Measurements from ENCODE around the gene ZNRF1.
"Not testable (repeated sequence)": the region's sequence is repeated elsewhere in the genome, so short reads cannot be mapped to it uniquely, and the experiment has no call there.

ZNRF1 gene

DNA sequence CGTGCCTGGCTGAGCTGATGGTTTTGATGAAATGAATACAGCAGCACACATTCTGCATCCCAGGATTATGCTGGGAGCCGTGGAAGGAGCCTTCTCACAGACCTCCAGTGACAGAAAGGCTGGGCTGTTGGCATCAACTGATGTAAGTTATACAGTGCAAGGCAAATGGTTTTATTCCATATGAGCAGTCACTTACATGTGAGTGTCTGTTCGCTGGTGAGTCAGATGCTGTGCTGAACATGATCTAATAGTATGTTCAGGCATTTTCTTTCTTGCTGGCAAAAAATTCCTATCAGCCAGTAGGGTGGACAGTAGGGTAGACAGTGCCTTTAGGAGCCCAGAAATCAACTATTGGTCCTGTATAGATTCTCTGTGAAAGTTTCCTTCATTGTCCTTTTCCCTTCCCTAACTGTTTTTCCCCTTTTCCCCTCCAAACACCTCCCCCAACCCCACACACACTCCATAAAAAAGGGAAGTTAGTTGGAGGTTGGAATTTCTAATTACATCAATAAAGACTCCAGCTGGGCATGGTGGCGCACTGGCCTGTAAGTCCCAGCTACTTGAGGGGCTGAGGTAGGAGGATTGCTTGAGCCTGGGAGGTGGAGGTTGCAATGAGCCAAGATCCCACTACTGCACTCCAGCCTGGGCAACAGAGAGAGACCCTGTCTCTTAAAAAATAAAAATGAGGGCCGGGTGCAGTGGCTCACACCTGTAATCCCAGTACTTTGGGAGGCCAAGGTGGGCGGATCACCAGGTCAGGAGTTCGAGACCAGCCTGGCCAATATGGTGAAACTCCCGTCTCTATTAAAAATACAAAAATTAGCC lies 81.6 kb downstream of the ZNRF1 start:
- DNase-seq = no peak

DNA sequence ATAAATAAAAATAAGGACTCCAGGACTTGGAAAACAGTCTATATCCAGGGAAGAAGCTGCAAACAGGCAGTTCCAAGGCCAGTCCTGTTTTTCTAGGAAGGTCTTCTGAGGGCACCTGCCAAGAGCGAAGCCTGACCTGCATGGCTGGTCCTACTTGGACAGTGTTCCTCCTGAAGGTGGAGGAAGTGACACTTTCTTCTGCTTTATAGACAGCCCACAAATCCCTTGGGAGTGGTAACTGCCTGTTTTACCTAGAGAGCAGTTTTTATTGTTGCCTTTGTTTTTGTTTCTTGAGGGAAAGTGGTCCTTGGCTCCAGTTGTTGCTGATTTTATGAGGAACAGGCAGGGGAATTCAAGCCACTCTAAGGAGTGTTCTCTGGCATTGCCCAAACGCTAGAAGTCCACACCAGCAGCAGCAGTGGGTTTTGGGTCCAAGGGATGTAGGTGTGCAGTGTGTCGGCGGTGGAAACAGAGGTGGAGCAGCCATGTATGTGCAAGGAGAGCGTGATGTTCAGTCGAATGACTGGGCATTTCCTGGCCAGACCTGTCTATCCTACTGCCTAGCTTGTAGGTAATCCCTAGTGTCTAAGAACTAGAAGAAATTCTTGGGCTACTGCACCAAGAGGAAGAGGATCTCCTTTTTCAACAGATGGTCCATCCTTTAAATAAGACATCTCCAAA lies 82.5 kb downstream of the ZNRF1 start:
- DNase-seq = no peak

DNA sequence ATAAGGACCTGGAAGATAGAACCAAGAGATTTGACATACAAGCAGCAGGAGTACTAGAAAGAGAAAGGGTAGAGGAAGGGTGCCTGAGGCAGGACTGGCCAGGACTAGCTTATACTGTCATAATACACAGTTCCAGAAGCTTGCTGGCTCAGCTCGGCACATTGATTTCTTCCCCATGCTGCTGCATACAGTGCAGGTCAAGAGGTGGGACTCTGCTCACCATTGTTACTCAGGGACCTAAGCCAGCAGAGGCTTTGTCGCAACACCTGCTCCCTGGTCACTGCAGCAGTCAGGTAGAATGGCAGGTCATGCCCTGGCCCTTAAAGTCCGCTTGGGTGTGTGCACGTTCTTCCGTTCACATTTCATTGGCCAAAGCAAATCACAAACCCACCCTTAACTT lies 85.0 kb downstream of the ZNRF1 start:
- no peak for DNase-seq

DNA sequence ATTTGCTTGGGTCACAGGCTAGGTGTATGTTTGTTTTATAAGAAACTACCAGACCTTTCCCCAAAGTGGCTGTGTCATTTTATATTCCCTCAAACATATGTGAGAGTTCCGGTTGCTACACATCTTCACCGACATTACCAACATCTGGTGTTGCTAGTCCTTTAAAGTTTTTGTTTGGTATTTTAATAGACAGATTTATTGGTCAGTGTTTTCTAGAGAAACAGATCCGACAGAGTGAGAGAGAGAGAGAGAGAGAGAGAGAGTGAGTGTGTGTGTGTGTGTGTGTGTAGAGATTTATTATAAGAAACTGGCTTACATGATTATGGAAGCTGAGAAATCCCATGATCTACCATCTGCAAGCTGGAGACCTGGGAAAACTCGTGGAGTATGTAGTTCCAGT lies 86.7 kb downstream of the ZNRF1 start:
- DNase-seq = no peak

DNA sequence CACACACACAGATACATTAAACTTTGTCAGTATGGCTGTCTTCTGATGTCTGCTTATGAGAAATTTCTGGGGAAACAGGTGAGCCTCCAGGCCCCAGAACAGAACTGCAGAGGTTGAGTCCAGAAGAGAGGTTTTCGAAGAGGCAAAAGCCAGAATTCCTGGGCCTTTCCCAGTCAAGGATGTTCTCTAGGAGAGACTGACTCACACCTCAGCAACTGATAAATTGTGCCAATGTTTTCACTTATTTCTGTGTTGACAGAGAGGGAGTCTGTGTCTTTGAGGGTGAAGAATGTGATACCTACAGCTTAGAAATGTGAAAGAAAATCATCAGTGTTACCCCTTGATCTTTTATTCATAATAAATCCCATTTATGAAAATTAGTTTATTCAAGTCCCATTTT lies 87.5 kb downstream of the ZNRF1 start:
- DNase-seq = no peak

DNA sequence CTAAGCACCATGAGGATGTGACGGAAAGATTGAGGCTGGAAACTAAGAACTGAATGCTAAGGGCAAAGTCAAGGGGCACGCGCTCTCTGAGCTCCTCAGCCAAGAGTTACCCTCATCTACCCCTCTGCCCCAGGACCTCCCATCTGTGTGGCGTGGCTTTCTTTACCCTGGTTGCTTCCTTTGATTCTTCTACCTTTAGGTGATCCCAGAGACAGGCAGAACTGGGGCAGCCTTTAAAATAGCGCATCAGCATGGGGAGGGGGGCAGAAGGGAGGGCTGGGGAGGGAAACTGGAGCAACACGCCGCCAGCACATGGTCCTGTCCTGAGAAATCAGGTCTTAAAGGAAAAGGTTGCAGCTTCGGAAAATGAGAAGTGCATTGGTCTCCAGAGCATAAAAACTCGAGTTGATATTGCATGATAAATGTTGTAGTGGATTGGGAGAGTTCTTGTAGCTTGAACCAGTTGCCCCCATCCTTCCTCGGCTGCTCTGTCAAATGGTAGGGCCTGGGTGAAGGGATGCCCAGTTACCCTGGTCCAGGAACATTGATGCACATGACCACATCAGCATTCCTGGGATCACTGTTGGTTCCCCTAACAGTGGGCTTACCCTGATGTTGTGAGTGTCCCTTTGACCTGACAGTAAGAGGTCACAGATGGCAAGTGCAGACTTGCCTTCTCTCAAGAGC lies 88.0 kb downstream of the ZNRF1 start:
- DNase-seq = no peak

DNA sequence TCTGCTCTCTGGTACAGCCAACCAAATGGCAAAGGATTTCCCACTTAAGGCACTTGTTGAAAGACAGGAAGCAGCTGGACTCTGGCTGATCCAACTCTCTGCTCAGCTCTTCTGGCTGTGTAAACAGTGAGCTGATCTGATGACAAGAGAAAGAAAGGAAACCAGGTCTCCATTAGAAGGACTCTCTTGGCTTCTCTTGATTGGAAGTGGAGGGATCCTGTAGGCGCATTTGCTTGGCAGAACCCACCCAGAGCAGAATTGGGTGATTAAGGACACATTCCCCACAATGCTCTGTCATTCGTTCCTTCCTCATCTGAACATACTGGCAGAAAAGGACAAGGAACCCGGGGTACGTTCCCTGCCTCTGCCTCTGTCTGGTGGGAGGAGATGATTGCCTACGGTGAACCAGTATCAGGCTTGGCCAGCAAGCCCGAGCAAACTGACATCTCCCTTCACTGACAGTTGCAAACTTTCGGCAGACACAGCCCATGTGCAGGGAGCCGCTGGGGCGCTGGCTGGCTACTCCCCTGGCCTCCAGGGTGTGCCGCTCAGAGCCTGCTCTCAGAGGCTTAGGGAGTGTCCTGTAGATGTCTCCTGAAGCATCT lies 88.7 kb downstream of the ZNRF1 start:
- DNase-seq = no peak

DNA sequence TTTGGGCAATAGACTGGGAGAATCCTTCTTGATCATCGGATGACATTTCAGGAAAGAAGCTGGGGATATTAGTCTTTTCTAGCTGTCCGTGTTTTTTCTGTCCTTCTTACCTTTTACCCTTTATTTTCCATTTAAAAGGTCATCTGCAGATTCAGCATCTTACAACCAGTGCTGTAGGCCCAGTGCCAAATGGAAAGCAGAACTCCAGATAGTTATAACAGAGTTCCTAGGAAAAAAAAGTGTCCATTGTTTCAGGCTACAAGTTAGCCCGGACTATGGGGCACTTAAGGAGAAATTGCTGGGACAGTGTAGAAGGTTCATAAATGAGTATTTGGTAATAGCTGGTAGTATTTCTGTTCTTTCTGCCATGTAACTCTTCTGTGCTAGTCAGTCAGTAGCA lies 89.4 kb downstream of the ZNRF1 start:
- DNase-seq = no peak

DNA sequence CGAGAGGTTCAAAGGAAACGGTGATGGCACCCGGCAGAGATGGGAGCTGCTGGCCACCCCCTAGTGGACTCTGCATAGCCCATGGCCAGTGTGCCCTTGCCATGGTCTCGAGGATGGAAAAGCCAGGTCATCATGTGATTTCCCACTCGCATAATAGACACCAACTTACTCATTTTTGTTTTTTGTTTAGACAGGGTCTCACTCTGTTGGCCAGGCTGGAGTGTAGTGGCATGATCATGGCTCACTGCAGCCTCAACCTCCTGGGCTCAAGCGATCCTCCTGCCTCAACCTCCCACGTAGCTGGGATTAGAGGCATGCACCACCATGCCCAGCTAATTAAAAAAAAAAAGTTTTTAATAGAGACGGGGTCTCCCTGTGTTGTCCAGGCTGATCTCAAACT lies 90.1 kb downstream of the ZNRF1 start:
- no peak for DNase-seq

DNA sequence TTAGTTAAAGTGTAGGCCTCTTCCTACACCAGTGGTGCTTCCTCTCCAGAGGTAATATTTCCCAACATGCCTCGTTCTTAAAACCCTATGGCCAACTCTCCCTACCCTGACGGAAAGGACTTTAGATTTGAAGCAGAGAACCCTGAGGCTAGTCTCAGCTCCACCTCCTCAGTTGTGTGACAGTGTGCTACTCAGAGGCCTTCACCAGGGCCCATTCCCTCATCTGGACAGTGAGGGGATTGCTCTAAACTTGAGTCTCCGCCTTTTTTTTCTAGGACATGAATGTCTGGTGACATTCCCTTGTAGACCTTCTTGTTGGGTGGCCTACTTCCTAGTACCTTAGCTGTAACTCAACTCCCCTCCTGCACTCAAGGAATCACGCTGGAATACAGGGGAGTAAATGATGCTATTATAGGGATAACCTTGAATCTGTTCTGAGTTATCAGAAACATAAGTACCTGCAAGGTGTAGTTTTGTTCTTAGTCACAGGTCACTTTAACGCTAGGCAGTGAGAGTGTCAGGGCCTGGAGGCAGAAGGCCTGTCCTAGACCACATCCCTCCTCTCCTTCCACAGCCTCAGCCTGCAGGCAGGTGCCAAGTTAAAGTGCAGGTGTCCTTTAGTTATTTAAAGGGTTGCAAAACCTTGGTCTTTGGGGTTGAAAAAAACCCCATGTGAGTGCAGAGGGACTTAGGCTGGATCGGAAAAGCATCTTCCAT lies 90.8 kb downstream of the ZNRF1 start:
- no peak for DNase-seq

DNA sequence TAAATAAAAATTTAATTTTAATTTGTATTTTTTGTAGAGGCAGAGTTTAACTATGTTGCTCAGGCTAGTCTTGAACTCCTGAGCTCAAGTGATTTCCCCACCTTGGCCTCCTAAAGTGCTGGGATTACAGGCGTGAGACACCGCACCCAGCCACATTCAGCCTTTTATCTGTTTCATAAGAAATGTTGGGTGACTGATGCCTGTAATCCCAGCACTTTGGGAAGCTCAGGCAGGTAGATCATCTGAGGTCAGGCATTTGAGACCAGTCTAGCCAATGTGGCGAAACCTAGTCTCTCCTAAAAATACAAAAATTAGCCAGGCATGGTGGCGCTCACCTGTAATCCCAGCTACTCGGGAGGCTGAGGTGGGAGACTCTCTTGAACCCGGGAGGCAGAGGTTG lies 92.1 kb downstream of the ZNRF1 start:
- not testable (repeated sequence) for DNase-seq

DNA sequence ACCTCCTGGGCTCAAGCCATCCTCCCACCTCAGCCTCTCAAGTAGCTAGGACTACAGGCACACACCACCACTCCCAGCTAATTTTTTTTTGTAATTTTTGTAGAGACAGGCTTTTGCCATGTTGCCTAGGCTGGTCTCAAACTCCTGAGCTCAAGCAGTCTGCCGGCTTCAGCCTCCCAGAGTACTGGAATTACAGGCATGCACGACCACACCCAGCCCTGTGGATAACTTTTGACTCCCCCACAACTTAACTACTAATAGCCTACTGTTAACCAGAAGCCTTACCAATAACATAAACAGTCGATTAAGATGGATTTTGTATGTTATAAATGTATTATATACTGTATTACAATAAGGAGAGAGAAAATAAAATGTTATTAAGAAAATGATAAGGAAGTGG lies 92.8 kb downstream of the ZNRF1 start:
- not testable (repeated sequence) for DNase-seq

DNA sequence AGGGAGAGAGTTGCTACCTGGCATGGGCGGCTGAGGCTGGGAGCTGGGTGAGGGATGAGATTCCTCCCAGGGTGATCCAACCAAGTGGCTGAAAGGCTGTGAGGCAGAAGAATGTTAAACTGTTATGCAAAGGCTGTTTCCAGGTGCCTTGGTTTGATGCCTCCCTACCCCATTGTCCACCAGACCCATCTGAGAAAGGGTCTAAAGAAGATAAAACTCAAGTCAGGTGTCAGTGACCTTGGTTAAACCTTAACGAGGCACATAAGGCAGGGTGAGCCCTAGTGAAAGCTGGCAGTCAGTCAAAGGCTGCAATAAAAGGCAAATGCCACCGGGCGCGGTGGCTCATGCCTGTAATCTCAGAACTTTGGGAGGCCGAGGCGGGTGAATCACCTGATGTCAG lies 94.0 kb downstream of the ZNRF1 start:
- no peak for DNase-seq

DNA sequence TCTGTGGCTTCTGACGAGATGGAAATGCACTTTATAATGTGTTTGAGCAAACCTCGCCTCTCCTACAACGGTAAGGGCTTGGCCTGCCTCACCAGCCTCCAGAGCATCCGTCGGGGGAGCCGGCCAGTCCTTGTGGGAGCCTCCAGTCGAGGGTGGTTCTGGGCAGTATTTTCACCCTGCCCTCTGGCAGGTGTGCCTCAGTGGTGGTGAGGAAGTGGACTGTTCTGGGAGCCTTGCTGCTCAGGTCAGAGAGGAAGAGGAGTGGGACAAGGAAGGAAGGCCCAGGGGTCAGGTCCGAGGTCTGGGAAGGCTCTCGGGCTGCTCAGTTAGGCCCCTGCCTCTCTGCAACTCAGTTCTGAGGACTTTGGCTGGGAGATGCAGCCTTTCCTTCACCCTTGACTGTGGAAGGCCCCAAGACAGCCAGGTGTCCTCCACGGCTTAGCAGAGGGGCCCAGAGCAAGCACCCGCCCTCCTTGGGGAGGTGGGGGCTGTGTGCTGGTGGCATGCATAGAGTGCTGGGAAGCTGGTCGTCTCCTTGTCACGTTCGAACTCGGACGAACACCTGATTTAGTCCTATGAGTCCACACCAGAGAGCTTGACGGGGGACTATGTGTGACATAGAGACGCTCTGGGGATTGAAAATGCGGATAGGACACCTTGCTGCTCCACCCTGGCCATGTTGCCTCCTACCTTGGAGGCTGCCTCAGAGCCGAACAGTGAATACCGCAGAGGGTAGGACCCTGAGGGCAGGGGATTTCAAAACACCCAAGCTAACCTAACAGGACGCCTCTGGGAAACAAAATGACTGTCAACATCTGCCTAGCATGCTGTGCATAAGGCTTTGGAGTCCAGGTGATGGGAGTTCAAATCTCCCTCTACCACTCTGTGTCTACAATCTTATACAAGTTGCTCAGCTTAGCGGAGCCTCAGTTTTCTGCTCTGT lies 95.0 kb downstream of the ZNRF1 start:
- no peak for DNase-seq

DNA sequence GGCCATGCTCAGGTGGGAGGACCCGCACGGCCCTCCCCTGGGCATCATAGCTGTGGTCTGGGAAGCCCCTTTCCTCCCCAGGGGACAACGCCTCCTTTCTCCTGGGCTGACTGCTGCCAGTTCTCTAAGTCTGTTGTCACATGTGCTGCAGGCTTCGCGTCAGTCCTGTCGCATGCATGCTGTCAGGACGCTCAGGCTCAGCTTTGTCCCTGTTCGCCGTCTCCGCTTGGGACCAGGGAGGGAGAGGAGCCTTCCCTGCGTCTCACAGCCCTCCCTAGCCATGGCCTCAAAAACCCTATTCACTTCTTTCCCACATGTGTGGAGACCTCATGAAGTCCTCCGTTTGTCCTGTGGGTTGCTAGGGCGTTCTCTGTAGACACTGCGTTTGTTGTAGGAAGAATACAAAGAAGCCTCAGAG lies 96.4 kb downstream of the ZNRF1 start:
- no peak for DNase-seq

DNA sequence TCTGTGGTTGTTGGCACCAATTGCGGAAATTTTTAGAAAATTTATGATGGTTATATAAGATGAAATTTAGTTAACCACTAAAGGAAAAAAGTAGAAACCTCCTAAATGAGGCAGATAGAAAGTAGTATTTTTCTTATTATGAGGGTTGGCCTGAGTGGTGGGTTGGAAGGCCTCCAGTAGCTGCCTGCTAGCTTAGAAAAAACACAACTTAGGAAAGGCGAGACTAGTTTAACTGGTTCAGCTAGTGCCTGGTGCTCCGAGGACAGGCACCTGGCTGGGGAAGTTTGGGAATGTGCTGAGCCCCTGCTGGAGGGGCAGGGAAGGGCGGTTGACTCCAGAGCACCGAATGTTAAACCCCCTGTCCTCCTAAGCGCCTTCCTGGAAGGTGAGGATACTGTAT lies 97.8 kb downstream of the ZNRF1 start:
- no peak for DNase-seq

DNA sequence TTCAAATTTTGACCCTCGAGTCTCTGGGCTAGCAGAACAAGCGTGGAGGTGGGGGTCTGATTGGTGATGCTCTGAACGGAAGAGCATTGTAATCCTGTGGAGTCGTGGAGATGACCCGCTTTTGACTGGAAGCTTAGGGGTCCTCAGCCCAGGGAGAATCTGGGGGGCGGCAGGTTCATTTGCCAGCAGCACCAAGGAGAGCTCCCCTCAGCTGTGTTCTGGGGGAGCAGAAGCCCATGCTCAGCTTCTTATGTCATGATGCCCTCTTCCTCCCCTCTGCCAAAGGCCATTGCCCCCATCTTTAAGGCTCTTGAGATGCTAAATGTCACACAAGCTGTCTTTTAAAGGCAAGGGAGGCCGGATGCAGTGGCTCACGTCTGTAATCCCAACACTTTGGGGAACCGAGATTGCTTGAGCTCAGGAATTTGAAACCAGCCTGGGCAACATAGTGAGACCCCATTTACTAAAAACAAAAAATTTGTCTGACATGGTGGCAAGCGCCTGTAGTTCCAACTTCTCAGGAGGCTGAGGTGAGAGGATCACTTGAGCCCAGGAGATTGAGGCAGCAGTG lies 98.5 kb downstream of the ZNRF1 start:
- no peak for DNase-seq

DNA sequence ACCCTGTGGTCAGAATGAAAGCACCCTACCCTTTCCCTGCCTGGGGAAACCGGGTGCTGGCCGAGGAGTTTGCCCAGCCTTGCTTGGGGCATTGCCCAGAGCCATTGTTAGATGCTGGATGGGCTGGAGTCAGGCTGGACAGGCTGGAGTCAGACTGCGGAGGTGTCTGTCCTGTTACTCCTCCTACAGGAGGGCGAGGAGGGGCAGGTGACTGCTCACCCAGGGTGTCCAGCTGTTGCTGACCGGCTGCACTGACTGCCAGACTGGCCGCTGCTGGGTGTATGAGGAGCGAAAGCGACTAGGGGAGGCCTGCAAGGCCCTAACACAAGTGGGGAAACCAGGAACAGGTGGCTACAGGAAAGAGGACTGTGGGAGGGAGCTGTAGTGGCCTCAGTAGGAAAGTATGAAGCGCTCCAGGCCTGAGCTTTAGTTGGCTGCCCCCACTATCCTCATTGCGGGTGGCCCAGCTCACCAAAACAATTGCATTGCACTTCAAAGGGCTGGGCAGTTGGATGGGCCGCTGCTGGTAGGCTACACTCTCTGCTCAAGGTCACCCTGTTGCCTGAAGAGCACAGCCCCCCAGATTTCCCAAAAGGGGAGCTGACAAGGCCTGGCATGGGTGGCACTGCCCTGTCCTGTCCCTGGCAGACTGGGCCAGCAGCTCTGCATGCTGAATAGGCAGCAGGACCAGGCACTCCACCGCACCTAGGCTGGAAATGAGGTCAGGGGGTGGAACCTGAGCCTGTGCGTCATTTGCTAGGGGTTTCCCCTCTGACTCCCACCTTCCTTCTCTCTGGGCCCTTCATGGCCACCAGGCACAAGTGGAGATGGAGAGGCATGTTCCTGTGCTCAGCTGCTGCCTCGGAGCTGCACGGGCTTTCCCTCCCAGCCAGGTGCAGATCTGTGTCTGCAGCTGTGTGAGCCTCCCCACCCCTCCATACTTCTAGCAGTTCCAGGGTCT lies 99.4 kb downstream of the ZNRF1 start:
- peak; percentile 82 for DNase-seq

DNA sequence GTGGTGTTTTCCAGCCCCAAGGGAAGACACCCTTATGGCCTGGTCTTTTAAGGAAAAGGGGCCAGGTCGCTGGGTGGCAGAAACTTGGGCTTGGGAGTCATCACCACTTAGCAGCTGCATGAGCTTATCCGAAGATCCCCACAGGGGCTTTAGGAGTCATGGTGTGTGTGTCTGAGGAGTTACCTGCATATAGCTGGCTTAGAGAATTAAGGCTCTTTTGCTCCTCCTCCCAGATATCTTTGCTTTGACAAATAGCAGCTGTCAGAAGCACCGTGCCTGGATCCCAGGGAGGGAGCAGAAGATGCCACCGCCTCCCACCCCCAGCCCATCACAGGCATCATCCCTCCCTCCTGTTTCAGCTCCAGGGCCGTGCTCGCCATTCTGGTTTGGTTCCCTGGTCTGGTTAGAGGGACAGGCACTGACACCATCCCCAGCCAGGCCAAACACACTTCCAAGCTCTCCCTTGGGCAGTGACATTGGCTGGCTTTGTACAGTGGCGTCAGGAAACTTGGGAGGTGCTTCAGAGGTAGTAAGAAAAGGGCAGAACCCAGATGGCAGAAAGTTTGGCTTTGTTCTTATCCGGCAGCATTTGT lies 100.3 kb downstream of the ZNRF1 start:
- no peak for DNase-seq

Data from CD4-positive, alpha-beta T cell treated with Interleukin-10 for 1 hour (primary cell).